SK-N-SH (cell line): ENCODE measurements around the gene YBX2. TPM values are rescaled to one million over a fixed set of nuclear protein-coding genes. Genes with fewer than 3 reads are reported as not detected.
A peak's percentile ranks its signal among the peaks of the same experiment; 100 is the strongest.

Experiments
- FOSL2 ChIP-seq: IDR thresholded peaks from 2 replicates; pipeline ENCODE4 v1.4.0; 2012; ENCODE audit warnings: low read depth, mild to moderate bottlenecking, moderate library complexity, borderline replicate concordance
- FOXJ3 ChIP-seq: sonication (generic); formaldehyde crosslinking; IDR thresholded peaks from 2 replicates; pipeline ENCODE4 v1.5.1; 2020; ENCODE audit warnings: mild to moderate bottlenecking, missing genetic modification reagents
- FOXM1 ChIP-seq: IDR thresholded peaks from 2 replicates; pipeline ENCODE4 v1.4.0; 2012; ENCODE audit warnings: low read depth, mild to moderate bottlenecking
- MXI1 ChIP-seq: IDR thresholded peaks from 2 replicates; pipeline ENCODE4 v1.6.1; 2012; ENCODE audit warnings: mild to moderate bottlenecking, low read depth, low read length, improper control_type of control experiment
- NFIC ChIP-seq: IDR thresholded peaks from 2 replicates; pipeline ENCODE4 v1.4.0; 2012; ENCODE audit warnings: borderline replicate concordance
- RAD21 ChIP-seq: IDR thresholded peaks from 2 replicates; pipeline ENCODE4 v1.6.1; 2012; ENCODE audit warnings: mild to moderate bottlenecking, low read length
- RFX5 ChIP-seq: IDR thresholded peaks from 2 replicates; pipeline ENCODE4 v1.6.1; 2012; ENCODE audit warnings: mild to moderate bottlenecking, improper control_type of control experiment, low read length
- RXRA ChIP-seq: IDR thresholded peaks from 2 replicates; pipeline ENCODE4 v1.4.0; 2012; ENCODE audit warnings: low read depth, mild to moderate bottlenecking, borderline replicate concordance
- SIN3A ChIP-seq: IDR thresholded peaks from 2 replicates; pipeline ENCODE4 v1.6.1; 2012; ENCODE audit warnings: low read depth, mild to moderate bottlenecking, low read length, moderate library complexity, borderline replicate concordance
- SMC3 ChIP-seq: IDR thresholded peaks from 2 replicates; pipeline ENCODE4 v1.6.1; 2012; ENCODE audit warnings: low read depth, low read length, improper control_type of control experiment
- TCF12 ChIP-seq: IDR thresholded peaks from 2 replicates; pipeline ENCODE4 v1.4.0; 2012
- polyA plus RNA-seq, 3 experiments: library from polyadenylated mRNA; depleted of rRNA; stranded (reverse); fragments of >200 nt; gene quantifications; 2 replicates each; pipeline ENCODE4 v1.2.3, GENCODE V29; 2012
- TF ChIP-seq, protein P1 (sequence below): IDR thresholded peaks from 2 replicates; pipeline ENCODE4 v1.4.0; 2012; ENCODE audit warnings: low read depth
- TF ChIP-seq, protein P2 (sequence below): fragments of 150-350 bp; IDR thresholded peaks from 2 replicates; pipeline ENCODE4 v1.6.1; 2016; ENCODE audit warnings: mild to moderate bottlenecking, low read depth, low read length
- TF ChIP-seq, protein P3 (sequence below): IDR thresholded peaks from 2 replicates; pipeline ENCODE4 v1.6.1; 2012; ENCODE audit warnings: mild to moderate bottlenecking, low read depth, low read length, moderate library complexity
- TF ChIP-seq, protein P4 (sequence below): IDR thresholded peaks from 2 replicates; pipeline ENCODE4; 2012

Gene YBX2
- polyA plus RNA-seq, 1 of the 3 experiments (the other 2 are of a cell fraction): 0.54 TPM

DNA sequence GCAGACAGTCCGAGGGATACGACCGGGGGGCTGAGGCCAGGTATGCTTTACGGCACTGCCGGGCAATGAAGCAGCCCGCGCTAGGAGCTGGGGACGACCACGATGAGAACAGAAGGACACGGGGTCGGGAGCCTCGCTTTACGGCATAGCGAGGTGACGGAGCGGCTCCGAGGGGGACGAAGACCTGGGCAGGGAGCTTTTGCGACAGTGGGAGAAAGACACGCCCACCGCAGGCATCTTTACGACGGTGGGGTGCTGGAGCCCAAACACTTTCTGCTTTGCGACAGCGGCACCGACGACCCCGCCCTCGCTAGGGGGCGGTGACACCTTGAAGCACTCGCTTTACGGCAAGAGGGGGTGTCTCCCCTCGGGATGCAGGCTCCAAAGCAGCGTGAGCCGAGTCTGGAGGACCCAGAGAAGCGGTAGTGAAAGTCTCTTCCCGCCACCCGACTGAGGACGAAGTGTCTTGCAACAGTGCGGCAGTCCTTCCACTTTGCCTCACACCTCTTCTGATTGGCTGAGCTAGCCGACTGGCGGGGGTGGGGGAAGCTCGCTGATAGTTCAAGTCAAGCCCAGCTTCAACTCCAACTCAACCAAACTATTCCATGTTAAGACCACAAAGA is 35.0 kb upstream of the YBX2 start (continued):
- TF ChIP-seq, protein P1, sequence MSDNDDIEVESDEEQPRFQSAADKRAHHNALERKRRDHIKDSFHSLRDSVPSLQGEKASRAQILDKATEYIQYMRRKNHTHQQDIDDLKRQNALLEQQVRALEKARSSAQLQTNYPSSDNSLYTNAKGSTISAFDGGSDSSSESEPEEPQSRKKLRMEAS: peak; percentile 49; the same call in 1 of the 2 replicates
- no peak for TF ChIP-seq FOSL2
- no peak for TF ChIP-seq RAD21
- no peak for TF ChIP-seq TCF12
- no peak for TF ChIP-seq NFIC
- TF ChIP-seq, protein P2, sequence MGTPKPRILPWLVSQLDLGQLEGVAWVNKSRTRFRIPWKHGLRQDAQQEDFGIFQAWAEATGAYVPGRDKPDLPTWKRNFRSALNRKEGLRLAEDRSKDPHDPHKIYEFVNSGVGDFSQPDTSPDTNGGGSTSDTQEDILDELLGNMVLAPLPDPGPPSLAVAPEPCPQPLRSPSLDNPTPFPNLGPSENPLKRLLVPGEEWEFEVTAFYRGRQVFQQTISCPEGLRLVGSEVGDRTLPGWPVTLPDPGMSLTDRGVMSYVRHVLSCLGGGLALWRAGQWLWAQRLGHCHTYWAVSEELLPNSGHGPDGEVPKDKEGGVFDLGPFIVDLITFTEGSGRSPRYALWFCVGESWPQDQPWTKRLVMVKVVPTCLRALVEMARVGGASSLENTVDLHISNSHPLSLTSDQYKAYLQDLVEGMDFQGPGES: no peak
- peak; percentile 87 for TF ChIP-seq MXI1
- TF ChIP-seq, protein P3, sequence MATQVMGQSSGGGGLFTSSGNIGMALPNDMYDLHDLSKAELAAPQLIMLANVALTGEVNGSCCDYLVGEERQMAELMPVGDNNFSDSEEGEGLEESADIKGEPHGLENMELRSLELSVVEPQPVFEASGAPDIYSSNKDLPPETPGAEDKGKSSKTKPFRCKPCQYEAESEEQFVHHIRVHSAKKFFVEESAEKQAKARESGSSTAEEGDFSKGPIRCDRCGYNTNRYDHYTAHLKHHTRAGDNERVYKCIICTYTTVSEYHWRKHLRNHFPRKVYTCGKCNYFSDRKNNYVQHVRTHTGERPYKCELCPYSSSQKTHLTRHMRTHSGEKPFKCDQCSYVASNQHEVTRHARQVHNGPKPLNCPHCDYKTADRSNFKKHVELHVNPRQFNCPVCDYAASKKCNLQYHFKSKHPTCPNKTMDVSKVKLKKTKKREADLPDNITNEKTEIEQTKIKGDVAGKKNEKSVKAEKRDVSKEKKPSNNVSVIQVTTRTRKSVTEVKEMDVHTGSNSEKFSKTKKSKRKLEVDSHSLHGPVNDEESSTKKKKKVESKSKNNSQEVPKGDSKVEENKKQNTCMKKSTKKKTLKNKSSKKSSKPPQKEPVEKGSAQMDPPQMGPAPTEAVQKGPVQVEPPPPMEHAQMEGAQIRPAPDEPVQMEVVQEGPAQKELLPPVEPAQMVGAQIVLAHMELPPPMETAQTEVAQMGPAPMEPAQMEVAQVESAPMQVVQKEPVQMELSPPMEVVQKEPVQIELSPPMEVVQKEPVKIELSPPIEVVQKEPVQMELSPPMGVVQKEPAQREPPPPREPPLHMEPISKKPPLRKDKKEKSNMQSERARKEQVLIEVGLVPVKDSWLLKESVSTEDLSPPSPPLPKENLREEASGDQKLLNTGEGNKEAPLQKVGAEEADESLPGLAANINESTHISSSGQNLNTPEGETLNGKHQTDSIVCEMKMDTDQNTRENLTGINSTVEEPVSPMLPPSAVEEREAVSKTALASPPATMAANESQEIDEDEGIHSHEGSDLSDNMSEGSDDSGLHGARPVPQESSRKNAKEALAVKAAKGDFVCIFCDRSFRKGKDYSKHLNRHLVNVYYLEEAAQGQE: no peak
- no peak for TF ChIP-seq FOXJ3 (CRISPR knock-in tag)
- peak; percentile 35; the same call in 1 of the 2 replicates for TF ChIP-seq SIN3A
- TF ChIP-seq FOXM1: no peak
- no peak for TF ChIP-seq RFX5
- TF ChIP-seq SMC3: no peak
- no peak for TF ChIP-seq RXRA
- TF ChIP-seq, protein P4, sequence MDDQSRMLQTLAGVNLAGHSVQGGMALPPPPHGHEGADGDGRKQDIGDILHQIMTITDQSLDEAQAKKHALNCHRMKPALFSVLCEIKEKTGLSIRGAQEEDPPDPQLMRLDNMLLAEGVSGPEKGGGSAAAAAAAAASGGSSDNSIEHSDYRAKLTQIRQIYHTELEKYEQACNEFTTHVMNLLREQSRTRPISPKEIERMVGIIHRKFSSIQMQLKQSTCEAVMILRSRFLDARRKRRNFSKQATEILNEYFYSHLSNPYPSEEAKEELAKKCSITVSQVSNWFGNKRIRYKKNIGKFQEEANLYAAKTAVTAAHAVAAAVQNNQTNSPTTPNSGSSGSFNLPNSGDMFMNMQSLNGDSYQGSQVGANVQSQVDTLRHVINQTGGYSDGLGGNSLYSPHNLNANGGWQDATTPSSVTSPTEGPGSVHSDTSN: no peak
